ENCODE results near the gene FOXO3.

FOXO3 gene

DNA sequence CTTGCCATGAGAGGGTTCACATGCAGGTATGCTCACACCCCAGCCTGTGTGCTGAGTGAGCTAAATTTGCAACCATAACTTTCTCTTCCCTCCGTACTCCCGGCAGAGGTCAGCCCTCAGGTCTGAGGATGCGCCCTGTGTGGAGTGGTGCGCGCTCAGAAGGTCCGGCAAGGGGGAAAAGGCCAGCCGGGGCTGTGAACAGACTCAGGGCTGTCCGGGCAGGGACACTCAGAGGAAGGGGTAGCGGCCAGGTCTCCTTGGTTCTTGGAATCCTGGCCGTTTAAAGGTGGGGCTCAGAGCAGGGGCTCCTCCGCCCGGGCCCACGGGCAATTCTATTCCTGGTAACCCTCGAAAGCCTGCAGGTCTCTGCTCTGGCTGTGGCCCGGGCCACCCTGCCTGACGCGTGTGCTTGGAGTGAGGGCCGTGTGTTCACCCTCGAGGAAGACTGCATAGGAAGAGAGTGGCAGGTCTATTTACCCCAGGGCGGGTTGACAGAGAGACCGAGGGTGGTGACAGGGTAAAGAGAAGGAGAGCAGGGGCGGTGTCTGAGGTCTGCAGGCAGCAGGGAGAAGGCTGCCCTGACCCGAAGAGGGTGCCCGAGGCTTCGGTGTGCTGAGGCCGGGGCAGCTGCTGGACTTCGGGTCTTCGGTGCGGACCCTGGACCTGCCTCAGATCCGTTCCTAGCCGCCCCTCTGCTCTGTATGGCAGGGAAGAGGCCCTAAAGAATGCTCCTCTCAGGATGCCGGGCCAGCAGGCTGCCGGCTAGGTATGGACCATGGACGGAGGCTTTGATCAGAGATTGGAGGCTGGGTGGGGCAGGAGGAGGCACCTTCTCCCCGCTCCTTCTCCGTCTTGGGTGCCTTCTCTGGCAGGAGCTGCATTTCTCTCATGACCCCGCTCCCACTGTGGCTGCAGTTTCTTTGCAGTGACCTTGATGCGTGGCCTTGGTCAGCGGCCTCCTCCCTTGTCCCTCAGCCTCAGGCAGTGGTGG lies 156.4 kb downstream of the FOXO3 start:
- DNase-seq, result no peak

DNA sequence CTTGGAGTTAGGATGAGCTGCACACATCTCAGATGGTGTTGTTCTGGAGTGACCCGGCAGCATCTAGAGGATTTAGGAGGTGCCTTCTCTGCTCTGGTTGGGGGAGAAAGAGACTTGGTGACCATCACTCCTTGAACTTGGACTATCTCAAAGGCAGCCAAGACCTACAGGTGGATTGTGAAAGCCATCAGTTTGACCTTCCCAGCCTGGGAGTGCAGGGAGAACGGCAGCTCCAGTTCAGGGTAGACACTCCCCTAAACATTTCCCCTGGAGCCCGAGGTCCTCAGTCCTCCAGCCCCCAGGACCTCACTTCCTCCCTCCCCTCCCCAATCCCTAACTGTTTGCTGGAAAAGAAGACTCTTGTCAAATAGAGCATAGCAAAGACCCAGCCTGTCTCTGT lies 158.8 kb downstream of the FOXO3 start:
- no peak for DNase-seq

DNA sequence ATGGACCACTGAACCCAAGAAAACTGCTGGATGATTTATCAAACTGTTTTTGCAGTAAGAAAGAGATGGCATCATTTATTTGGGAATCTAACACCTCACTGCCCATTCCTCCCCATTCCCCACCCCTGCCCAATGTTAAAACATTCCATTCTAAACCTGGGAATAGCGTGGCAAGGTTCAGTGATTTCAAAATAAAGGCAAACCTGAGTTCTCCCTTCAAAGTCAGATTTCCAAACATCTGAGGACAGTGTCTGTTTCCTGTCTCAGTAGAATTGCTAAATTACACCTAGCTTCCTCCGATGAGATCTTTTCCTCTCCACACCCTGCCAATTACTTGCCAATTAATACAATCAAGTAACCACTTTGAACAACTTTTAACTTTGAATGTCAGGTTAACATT lies 160.1 kb downstream of the FOXO3 start:
- no peak for DNase-seq

- DNase-seq, result no peak
Measured at GRCh38 chr6:108721286-108721685, 160.6 kb downstream of the FOXO3 start.

DNA sequence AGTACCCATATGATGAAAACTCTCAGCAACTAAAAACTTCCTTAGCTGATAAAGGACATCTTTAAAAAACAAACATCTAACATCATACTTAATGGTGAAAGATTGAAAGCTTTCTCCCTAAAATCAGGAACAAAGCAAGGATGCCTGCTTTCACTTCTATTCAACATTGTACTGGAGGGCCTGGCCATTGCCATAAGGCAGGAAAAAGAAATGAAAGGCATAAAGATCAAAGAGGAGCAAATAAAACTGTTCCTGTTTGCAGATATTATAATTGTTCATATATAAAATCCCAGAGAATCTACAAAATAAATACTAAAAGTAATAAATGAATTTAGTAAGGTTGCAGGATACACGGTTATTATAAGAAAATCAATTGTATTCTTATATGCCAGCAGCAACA lies 162.9 kb downstream of the FOXO3 start:
- DNase-seq, result no peak

GRCh38 chr6:108726726-108727339 lies 166.1 kb downstream of the FOXO3 start:
- no peak for DNase-seq

DNA sequence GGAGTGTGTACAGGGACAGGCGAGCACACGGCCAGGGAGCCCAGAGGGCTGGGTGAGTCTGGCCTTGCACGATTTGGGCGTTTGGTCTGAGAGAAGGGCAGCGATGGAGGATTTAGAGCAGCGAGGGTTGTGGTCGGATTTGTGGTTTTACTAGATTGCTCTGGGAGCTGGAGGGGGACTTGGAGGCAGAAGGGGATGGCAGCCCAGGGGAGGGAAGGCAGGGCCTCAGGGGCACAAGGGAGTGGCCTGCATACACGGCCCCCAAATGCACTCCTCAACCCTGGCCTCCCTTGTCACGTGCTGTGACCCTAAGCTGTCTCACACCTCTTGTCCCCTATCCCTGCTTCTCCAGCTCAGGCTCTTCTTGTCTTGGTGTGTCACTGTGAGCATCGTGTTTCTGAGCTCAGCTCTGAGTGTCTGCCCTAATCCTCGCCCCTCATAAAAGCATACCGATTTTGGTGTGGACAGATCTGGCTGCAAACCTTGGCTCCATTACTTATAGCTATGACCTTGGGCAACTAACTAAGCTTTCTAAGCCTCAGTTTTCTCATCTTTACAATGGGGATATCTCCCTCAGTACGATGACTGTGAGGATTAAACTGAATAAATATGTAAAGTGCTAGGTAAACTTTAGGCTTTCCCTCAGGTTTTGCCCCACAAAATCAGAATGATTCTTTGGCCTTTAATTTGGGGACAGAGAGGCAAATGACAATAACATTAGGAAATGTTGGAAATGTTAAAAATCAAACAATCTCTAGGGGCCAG lies 167.4 kb downstream of the FOXO3 start:
- no peak for DNase-seq

GRCh38 chr6:108728826-108729225 lies 168.1 kb downstream of the FOXO3 start:
- DNase-seq, result no peak

DNA sequence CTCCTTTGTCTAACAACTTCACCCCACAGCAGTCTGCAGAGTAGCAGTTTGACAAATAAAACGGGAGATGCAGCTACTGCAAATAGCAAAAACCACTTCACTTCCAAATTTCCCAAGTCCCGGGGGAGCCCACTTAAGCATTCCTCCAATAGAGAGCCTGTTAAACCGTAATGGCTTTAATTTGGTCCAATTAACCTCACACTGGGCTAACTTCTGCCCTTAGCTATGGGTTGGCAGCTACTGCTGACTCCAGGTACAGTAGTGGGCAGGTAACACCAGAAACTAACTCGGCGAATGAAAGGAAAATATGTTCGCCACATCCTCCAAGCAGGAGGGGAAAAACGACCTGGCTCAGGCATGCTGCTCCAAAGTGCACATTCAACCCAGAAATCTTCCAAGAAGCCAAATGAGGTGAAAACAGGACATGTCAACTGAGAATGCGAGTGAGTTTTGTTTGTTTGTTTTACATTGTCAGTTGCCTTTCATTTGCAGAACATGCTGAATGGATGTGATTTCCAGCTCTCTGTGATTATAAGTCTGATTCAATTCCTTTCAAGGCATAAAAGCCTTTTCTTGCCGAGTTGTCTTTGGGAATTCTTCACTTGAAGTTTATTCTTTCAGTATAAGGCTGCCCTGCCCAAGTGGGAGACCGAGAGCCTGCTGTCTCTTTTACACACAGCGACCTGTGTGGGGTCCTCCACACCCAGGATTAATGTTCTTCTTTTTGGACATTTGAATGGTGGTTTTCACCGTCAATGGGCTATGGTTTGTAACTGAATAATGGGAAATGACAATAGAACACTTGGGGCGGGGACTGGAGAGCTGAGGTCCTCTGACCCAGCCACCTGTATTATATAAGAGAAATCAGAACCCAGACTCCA lies 170.2 kb downstream of the FOXO3 start:
- no peak for DNase-seq

GRCh38 chr6:108732091-108732870 lies 171.6 kb downstream of the FOXO3 start:
- no peak for DNase-seq

- DNase-seq, result no peak
Measured at GRCh38 chr6:108733051-108733450, 172.3 kb downstream of the FOXO3 start.

GRCh38 chr6:108733706-108734265 lies 173.1 kb downstream of the FOXO3 start:
- no peak for DNase-seq

All from CD4-positive, alpha-beta T cell treated with Interleukin-17A for 4 hours (primary cell).